SK-N-SH (cell line): ENCODE data around the gene MSH5. TPM values are rescaled to one million over a fixed set of nuclear protein-coding genes. Genes with fewer than 3 reads are reported as not detected.

ENCODE experiments used
- CTCF ChIA-PET: fragments of 300-600, 350-600 bp; formaldehyde crosslinking; extraction: SDS; loops from one replicate; lab custom pipeline; 2021; lab: Yijun Ruan, JAX
- POLR2A ChIA-PET: fragments of 350-600 bp; sonication (Branson Sonifier 250); formaldehyde crosslinking; extraction: SDS; loops from one replicate; lab custom pipeline; 2020; ENCODE audit warnings: antibody characterized with exemption, inconsistent platforms; lab: Yijun Ruan, JAX
- DNase-seq: peaks from one replicate; pipeline ENCODE4 v3.0.0; 2012
- H2AFZ ChIP-seq: fragments of 200-600 bp; sonication (generic); 2 replicates; pipeline ENCODE4 v1.8.1; 2016; ENCODE audit warnings: antibody characterized with exemption, mild to moderate bottlenecking, low read depth
- H3F3A ChIP-seq: fragments of 200-600 bp; sonication (generic); replicated peaks from 2 replicates; pipeline ENCODE3; 2016; ENCODE audit warnings: antibody characterized with exemption, mild to moderate bottlenecking; ENCODE audit not compliant: insufficient read depth
- H3K27ac ChIP-seq, 2 experiments: fragments of 200-500 bp in 1 of 2; fragments of 200-600 bp in 1 of 2; sonication (Bioruptor generic) in 1 of 2; sonication (generic), shearing (Covaris generic) in 1 of 2; 2 replicates each; pipeline versions ENCODE4 v1.5.1 to v1.6.1; 2014 to 2016; ENCODE audit warnings: low read depth in 2 of 2, inconsistent platforms in 1 of 2, low read length in 1 of 2, mild to moderate bottlenecking in 1 of 2, mixed read lengths in 1 of 2
- H3K27me3 ChIP-seq: fragments of 200-600 bp; sonication (generic), shearing (Covaris generic); 2 replicates; pipeline ENCODE4 v1.6.1; 2016; ENCODE audit warnings: mixed run types; ENCODE audit not compliant: insufficient read depth
- H3K36me3 ChIP-seq, 2 experiments: fragments of 200-500 bp in 1 of 2; fragments of 200-600 bp in 1 of 2; sonication (Bioruptor generic) in 1 of 2; sonication (generic) in 1 of 2; replicated peaks in 1 of 2; 2 replicates each; pipeline versions ENCODE3 to v1.5.1; 2014 to 2016; ENCODE audit warnings: low read length in 1 of 2, mild to moderate bottlenecking in 1 of 2; ENCODE audit not compliant: insufficient read depth in 2 of 2, control insufficient read depth in 1 of 2
- H3K4me1 ChIP-seq, 2 experiments: fragments of 200-500 bp in 1 of 2; fragments of 200-600 bp in 1 of 2; sonication (Bioruptor generic) in 1 of 2; sonication (generic), shearing (Covaris generic) in 1 of 2; 2 replicates each; pipeline versions ENCODE4 v1.5.1 to v1.6.1; 2014 to 2016; ENCODE audit warnings: low read depth in 1 of 2, low read length in 1 of 2, mixed run types in 1 of 2; ENCODE audit not compliant: insufficient read depth in 2 of 2, control insufficient read depth in 1 of 2
- H3K4me2 ChIP-seq: fragments of 200-600 bp; sonication (generic), shearing (Covaris generic); 2 replicates; pipeline ENCODE4 v1.6.1; 2017; ENCODE audit warnings: mixed run types
- H3K4me3 ChIP-seq, 2 experiments: fragments of 200-500 bp in 1 of 2; fragments of 200-600 bp in 1 of 2; sonication (Bioruptor generic) in 1 of 2; sonication (generic), shearing (Covaris generic) in 1 of 2; 2 replicates each; pipeline versions ENCODE4 v1.5.1 to v1.8.1; 2014 to 2016; ENCODE audit warnings: low read depth in 2 of 2, inconsistent platforms in 1 of 2, low read length in 1 of 2, mild to moderate bottlenecking in 1 of 2, mixed read lengths in 1 of 2, moderate library complexity in 1 of 2
- H3K79me2 ChIP-seq: fragments of 200-600 bp; sonication (generic); 2 replicates; pipeline ENCODE4 v1.8.1; 2017; ENCODE audit warnings: mild to moderate bottlenecking; ENCODE audit not compliant: insufficient read depth
- H3K9ac ChIP-seq: fragments of 200-600 bp; sonication (generic); 2 replicates; pipeline ENCODE4 v1.6.1; 2017; ENCODE audit warnings: mixed run types
- H3K9me2 ChIP-seq: fragments of 200-600 bp; sonication (generic); 2 replicates; pipeline ENCODE4 v1.6.1; 2017; ENCODE audit warnings: mixed run types
- H3K9me3 ChIP-seq: fragments of 200-600 bp; sonication (generic); 2 replicates; pipeline ENCODE4 v1.6.1; 2017; ENCODE audit warnings: mixed run types, mild to moderate bottlenecking, moderate library complexity
- H4K20me1 ChIP-seq: fragments of 200-600 bp; sonication (generic); 2 replicates; pipeline ENCODE4 v1.6.1; 2017; ENCODE audit warnings: mild to moderate bottlenecking, mixed run types; ENCODE audit not compliant: insufficient read depth
- MEF2A ChIP-seq: IDR thresholded peaks from 2 replicates; pipeline ENCODE4 v1.4.0; 2012; ENCODE audit warnings: low read depth, borderline replicate concordance
- RAD21 ChIP-seq: IDR thresholded peaks from 2 replicates; pipeline ENCODE4 v1.6.1; 2012; ENCODE audit warnings: mild to moderate bottlenecking, low read length
- RCOR1 ChIP-seq: fragments of 150-350 bp; IDR thresholded peaks from 2 replicates; pipeline ENCODE4 v1.6.1; 2017; ENCODE audit warnings: antibody characterized with exemption, low read length
- RXRA ChIP-seq: IDR thresholded peaks from 2 replicates; pipeline ENCODE4 v1.4.0; 2012; ENCODE audit warnings: low read depth, mild to moderate bottlenecking, borderline replicate concordance
- SIN3A ChIP-seq: IDR thresholded peaks from 2 replicates; pipeline ENCODE4 v1.6.1; 2012; ENCODE audit warnings: low read depth, mild to moderate bottlenecking, low read length, moderate library complexity, borderline replicate concordance
- TAF1 ChIP-seq: IDR thresholded peaks from 2 replicates; pipeline ENCODE4 v1.6.1; 2012; ENCODE audit warnings: low read depth, mild to moderate bottlenecking, low read length, moderate library complexity, borderline replicate concordance
- TEAD4 ChIP-seq: IDR thresholded peaks from 2 replicates; pipeline ENCODE4 v1.4.0; 2012; ENCODE audit warnings: mild to moderate bottlenecking, borderline replicate concordance; ENCODE audit not compliant: insufficient read depth
- WGBS: methylation state at CpG from one replicate; pipeline ENCODE4 v1.1.6; 2017; ENCODE audit warnings: low lambda C conversion rate; 5-methylcytosine and 5-hydroxymethylcytosine counted together
- polyA plus RNA-seq, 3 experiments: library from polyadenylated mRNA; depleted of rRNA; stranded (reverse); fragments of >200 nt; gene quantifications; 2 replicates each; pipeline ENCODE4 v1.2.3, GENCODE V29; 2012
- TF ChIP-seq, protein P1 (sequence below): fragments of 150-350 bp; IDR thresholded peaks from 2 replicates; pipeline ENCODE4 v1.6.1; 2017; ENCODE audit warnings: antibody characterized with exemption, low read length, low read depth, borderline replicate concordance
- TF ChIP-seq, protein P2 (sequence below): fragments of 150-350 bp; IDR thresholded peaks from 2 replicates; pipeline ENCODE4 v1.6.1; 2016; ENCODE audit warnings: mild to moderate bottlenecking, low read depth, low read length
- TF ChIP-seq, protein P3 (sequence below): fragments of 200-600 bp; sonication (generic); IDR thresholded peaks from 2 replicates; pipeline ENCODE4 v1.6.1; 2017; ENCODE audit warnings: antibody characterized with exemption, mild to moderate bottlenecking, moderate library complexity
- TF ChIP-seq, protein P4 (sequence below): IDR thresholded peaks from 2 replicates; pipeline ENCODE4 v1.4.0; 2012; ENCODE audit warnings: low read depth, borderline replicate concordance

Gene MSH5
- polyA plus RNA-seq, 1 of the 3 experiments (the other 2 are of a cell fraction), result 16.0 TPM

DNA sequence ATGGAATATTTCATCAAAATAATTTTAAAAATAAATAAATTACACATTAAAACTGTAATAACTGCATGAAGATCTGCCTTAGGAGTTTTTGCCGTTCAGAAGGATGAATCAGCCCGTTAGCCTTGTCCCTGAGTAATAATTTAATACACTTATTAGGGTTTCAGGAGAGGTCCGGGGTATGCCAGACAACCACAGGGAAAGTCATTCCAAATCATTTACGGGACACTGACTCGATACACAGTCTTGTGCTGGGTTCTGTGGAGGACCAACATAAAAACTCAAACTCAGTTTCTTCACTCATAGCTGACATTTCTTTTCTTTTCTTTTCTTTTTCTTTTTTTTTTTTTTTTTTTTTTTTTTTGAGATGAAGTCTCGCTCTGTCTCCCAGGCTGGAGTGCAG lies 33.9 kb upstream of the MSH5 start (continued):
- TF ChIP-seq, protein P1, sequence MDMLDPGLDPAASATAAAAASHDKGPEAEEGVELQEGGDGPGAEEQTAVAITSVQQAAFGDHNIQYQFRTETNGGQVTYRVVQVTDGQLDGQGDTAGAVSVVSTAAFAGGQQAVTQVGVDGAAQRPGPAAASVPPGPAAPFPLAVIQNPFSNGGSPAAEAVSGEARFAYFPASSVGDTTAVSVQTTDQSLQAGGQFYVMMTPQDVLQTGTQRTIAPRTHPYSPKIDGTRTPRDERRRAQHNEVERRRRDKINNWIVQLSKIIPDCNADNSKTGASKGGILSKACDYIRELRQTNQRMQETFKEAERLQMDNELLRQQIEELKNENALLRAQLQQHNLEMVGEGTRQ, result no peak
- no peak for TF ChIP-seq RAD21
- TF ChIP-seq, protein P2, sequence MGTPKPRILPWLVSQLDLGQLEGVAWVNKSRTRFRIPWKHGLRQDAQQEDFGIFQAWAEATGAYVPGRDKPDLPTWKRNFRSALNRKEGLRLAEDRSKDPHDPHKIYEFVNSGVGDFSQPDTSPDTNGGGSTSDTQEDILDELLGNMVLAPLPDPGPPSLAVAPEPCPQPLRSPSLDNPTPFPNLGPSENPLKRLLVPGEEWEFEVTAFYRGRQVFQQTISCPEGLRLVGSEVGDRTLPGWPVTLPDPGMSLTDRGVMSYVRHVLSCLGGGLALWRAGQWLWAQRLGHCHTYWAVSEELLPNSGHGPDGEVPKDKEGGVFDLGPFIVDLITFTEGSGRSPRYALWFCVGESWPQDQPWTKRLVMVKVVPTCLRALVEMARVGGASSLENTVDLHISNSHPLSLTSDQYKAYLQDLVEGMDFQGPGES, result no peak
- TF ChIP-seq, protein P3, sequence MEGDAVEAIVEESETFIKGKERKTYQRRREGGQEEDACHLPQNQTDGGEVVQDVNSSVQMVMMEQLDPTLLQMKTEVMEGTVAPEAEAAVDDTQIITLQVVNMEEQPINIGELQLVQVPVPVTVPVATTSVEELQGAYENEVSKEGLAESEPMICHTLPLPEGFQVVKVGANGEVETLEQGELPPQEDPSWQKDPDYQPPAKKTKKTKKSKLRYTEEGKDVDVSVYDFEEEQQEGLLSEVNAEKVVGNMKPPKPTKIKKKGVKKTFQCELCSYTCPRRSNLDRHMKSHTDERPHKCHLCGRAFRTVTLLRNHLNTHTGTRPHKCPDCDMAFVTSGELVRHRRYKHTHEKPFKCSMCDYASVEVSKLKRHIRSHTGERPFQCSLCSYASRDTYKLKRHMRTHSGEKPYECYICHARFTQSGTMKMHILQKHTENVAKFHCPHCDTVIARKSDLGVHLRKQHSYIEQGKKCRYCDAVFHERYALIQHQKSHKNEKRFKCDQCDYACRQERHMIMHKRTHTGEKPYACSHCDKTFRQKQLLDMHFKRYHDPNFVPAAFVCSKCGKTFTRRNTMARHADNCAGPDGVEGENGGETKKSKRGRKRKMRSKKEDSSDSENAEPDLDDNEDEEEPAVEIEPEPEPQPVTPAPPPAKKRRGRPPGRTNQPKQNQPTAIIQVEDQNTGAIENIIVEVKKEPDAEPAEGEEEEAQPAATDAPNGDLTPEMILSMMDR, result no peak
- no peak for TF ChIP-seq RXRA

DNA sequence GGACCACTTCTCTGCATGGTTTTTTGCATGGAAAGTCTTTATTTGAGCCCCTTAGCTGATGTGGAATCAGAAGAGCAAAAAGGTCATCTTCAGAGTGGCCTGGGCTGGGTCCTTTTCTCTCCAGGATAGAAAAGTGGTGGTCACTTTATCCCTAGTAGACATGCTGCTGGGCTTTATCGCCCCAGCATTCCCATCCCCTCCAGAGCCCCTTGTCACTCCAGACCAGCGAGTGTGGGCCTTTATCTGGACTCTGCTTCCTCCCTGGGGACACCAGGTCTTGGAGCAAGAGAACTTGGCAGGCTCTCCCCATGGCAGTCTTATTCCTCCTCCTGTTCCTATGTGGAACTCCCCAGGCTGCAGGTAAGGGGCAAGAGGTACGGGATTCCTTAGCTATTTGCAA lies 33.2 kb upstream of the MSH5 start, which contains the start of gene LY6G6F:
LY6G6F (plus strand) TSS at position 268 of the 400 bp plus-strand sequence; CDS start at position 309, 41 bp downstream.
- no peaks in the 10 kb centered on the region for H3K27me3 ChIP-seq
- H3K9ac ChIP-seq, result no peak within 1 kb of the TSS
- no peak within 1 kb of the TSS for H3K27ac ChIP-seq
- H2AFZ ChIP-seq, result no peak within 1 kb of the TSS
- 75% methylated on average over 1 of the region's 3 CpGs for WGBS
- TF ChIP-seq RCOR1 (no peak), TAF1 (no peak), RXRA (no peak), SIN3A (no peak), TEAD4 (no peak), MEF2A (no peak)
- TF ChIP-seq, protein P3, result no peak
- TF ChIP-seq, protein P4, sequence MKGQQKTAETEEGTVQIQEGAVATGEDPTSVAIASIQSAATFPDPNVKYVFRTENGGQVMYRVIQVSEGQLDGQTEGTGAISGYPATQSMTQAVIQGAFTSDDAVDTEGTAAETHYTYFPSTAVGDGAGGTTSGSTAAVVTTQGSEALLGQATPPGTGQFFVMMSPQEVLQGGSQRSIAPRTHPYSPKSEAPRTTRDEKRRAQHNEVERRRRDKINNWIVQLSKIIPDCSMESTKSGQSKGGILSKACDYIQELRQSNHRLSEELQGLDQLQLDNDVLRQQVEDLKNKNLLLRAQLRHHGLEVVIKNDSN, result no peak
- H3K36me3 ChIP-seq, result no peaks in the 10 kb centered on the region
- CTCF ChIA-PET, result interaction anchor here (1.2 kb wide), 1 partner anchor 23 kb away, joined by 3 read pairs; no protein-coding TSS in a partner anchor
- no peak within 1 kb of the TSS for H3K4me3 ChIP-seq
- H3K4me1 ChIP-seq, result peaks cover 0 to 6% of the 10 kb centered on the region in 2 experiments; a peak in 2 of 4 replicates
- H3K4me2 ChIP-seq, result no peak within 1 kb of the TSS
- no peaks in the 10 kb centered on the region for H3K9me3 ChIP-seq
- peaks cover 12% of the 10 kb centered on the region for H3F3A ChIP-seq
- POLR2A ChIA-PET, result interaction anchor here (0.5 kb wide), 1 partner anchor 84 kb away, joined by 5 read pairs; no protein-coding TSS in a partner anchor
- no peak for DNase-seq
- H3K9me2 ChIP-seq, result no peaks in the 10 kb centered on the region
- H3K79me2 ChIP-seq, result peaks cover 12% of the 10 kb centered on the region
- no peaks in the 10 kb centered on the region for H4K20me1 ChIP-seq
